ENCODE results near the gene RPP21. TPM values are rescaled to one million over a fixed set of nuclear protein-coding genes. Genes with fewer than 3 reads are reported as not detected.

Gene RPP21
- total and polyA plus RNA-seq, 2 of the 8 experiments (the other 6 are each of a cell fraction or from before 2014, with no cell fraction given), result 63.0 to 219 TPM

DNA sequence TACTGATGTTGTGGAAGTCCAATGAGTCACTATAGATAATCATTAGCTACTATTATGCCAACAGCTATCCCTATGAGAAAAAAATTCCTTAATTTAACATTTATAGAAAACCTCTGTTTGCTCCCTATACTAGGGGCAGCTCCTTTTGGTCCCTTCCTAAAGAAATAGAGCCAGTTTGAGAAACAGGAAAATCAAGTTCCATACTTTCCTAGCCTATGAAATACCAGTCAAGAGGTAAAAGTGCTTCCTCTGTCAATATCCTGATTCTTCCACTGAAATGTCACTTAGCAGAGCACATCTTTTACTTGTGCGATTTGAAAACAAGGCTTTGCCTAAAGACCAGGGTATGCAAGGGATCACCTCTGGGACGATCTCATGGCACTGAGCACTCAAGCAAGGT, 32.7 kb upstream of the RPP21 start:
- FAIRE-seq (no peak), DNase-seq (ENCODE audit: low read depth in 1 of 2, low spot score in 2 of 2) (no peak)
- Histone ChIP-seq H2BK5ac (ENCODE audit: low read depth, low read length) (no peak overlapping the region), H3K23ac (ENCODE audit: insufficient read length) (no peak overlapping the region), H3K18ac (ENCODE audit: extremely low read depth, low read length) (no peak overlapping the region), H3K27me3 (replicated peaks in 1 of 4; ENCODE audit: control insufficient read depth in 3 of 4, extremely low read depth in 1 of 4, insufficient read depth in 3 of 4, low read length in 3 of 4) (no peaks in the 10 kb centered on the region), H3K27ac (ENCODE audit: low read depth, low read length) (no peak overlapping the region), H3K4me3 (ENCODE audit: extremely low read depth in 1 of 4, insufficient read depth in 2 of 4, low read depth in 3 of 4, low read length in 4 of 4) (no peak overlapping the region), H2BK120ac (replicated peaks; ENCODE audit: low read depth, low read length) (no peak overlapping the region), H4K5ac (ENCODE audit: insufficient read length, low read depth, low read length) (no peak overlapping the region), H2BK20ac (ENCODE audit: low read length) (no peak overlapping the region), H3K56ac (replicated peaks; ENCODE audit: insufficient read length, low read depth, low read length) (no peak overlapping the region), H3K9ac (replicated peaks in 1 of 4; ENCODE audit: extremely low read depth in 1 of 4, low read depth in 3 of 4, low read length in 3 of 4) (no peak overlapping the region), H4K20me1 (replicated peaks in 1 of 2; ENCODE audit: control insufficient read depth in 1 of 2, insufficient read depth in 2 of 2, low read length in 2 of 2) (peaks cover 5 to 20% of the 10 kb centered on the region in 2 experiments), H2BK12ac (ENCODE audit: low read depth, low read length) (no peak overlapping the region), H3K23me2 (ENCODE audit: low read depth, low read length) (no peaks in the 10 kb centered on the region; the same call in 1 of the 2 replicates), H3K79me1 (ENCODE audit: low read depth, low read length) (peaks cover 10% of the 10 kb centered on the region; the same call in 1 of the 2 replicates), H4K91ac (replicated peaks; ENCODE audit: insufficient read length, low read length) (no peak overlapping the region), H3K4ac (replicated peaks; ENCODE audit: insufficient read length, low read depth, low read length) (no peak overlapping the region), H3K14ac (ENCODE audit: insufficient read length) (no peak overlapping the region), H3K4me1 (replicated peaks in 1 of 4; ENCODE audit: control insufficient read depth in 3 of 4, insufficient read depth in 4 of 4, low read length in 3 of 4) (peaks cover 0 to 2% (median under 1%) of the 10 kb centered on the region in 4 experiments; a peak in 2 of 7 replicates), H4K8ac (ENCODE audit: extremely low read depth, insufficient read depth, low read length) (no peak overlapping the region), H2AFZ (ENCODE audit: low read length) (no peak overlapping the region), H3K4me2 (ENCODE audit: insufficient read depth in 1 of 2, low read depth in 2 of 2, low read length in 2 of 2) (no peak overlapping the region), H3K9me3 (ENCODE audit: insufficient read depth in 2 of 2, low read depth in 1 of 2, low read length in 1 of 2) (no peaks in the 10 kb centered on the region), H3K36me3 (ENCODE audit: control insufficient read depth in 2 of 4, insufficient read depth in 4 of 4, low read length in 3 of 4) (peaks cover 0 to 33% (median 19%) of the 10 kb centered on the region in 4 experiments; a peak in 6 of 8 replicates), H3K79me2 (ENCODE audit: control insufficient read depth in 1 of 2, insufficient read depth in 2 of 2, low read length in 2 of 2) (peaks cover 16 to 95% of the 10 kb centered on the region in 2 experiments), H2AK5ac (ENCODE audit: low read depth, low read length) (no peak overlapping the region), H2BK15ac (ENCODE audit: low read length) (no peak overlapping the region)
- WGBS, 2 experiments (ENCODE audit: extremely low coverage in 1 of 2, insufficient coverage in 1 of 2, insufficient read length in 1 of 2, insufficient replicate concordance in 2 of 2, low coverage in 1 of 2, low lambda C conversion rate in 2 of 2, missing lambda C conversion rate in 1 of 2), result 89% methylated on average over 2 of the region's 2 CpGs; no CpG with 5 or more reads in 1 of the 2 experiments
- ChIA-PET CTCF (ENCODE audit: partially characterized antibody) (interaction anchor here (1.1 kb wide), 1 partner anchor 74 kb away, joined by 3 read pairs; no protein-coding TSS in a partner anchor), POLR2A (ENCODE audit: partially characterized antibody) (interaction anchor here (3.9 to 10.3 kb wide), 2 partner anchors 11 to 12 kb away, joined by 16 to 92 read pairs; partner anchors contain the start of gene TRIM39)
- TF ChIP-seq, protein P1, sequence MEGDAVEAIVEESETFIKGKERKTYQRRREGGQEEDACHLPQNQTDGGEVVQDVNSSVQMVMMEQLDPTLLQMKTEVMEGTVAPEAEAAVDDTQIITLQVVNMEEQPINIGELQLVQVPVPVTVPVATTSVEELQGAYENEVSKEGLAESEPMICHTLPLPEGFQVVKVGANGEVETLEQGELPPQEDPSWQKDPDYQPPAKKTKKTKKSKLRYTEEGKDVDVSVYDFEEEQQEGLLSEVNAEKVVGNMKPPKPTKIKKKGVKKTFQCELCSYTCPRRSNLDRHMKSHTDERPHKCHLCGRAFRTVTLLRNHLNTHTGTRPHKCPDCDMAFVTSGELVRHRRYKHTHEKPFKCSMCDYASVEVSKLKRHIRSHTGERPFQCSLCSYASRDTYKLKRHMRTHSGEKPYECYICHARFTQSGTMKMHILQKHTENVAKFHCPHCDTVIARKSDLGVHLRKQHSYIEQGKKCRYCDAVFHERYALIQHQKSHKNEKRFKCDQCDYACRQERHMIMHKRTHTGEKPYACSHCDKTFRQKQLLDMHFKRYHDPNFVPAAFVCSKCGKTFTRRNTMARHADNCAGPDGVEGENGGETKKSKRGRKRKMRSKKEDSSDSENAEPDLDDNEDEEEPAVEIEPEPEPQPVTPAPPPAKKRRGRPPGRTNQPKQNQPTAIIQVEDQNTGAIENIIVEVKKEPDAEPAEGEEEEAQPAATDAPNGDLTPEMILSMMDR (IDR thresholded peaks at IDR 0.05; ENCODE audit: control extremely low read depth in 1 of 3, insufficient read depth in 1 of 3, low read depth in 1 of 3, low read length in 3 of 3), result no peak
- TF ChIP-seq, protein P2, sequence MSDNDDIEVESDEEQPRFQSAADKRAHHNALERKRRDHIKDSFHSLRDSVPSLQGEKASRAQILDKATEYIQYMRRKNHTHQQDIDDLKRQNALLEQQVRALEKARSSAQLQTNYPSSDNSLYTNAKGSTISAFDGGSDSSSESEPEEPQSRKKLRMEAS (IDR thresholded peaks at IDR 0.05), result no peak
- TF ChIP-seq CBX8 (IDR thresholded peaks at IDR 0.05; ENCODE audit: borderline replicate concordance, low read depth, low read length), result no peak
- no peak for TF ChIP-seq POLR2A (IDR thresholded peaks at IDR 0.05; ENCODE audit: control extremely low read depth in 1 of 2, low read depth in 2 of 2, low read length in 2 of 2)

Measured in H1 (cell line).